ENCODE measurements around the gene UBE2J2. TPM values are rescaled to one million over a fixed set of nuclear protein-coding genes. Genes with fewer than 3 reads are reported as not detected.
A peak's percentile ranks its signal among the peaks of the same experiment; 100 is the strongest.

UBE2J2 gene
- total and polyA plus RNA-seq, 4 experiments from 2014 or later = 79.4 to 96.7 (median 87.8) TPM

DNA sequence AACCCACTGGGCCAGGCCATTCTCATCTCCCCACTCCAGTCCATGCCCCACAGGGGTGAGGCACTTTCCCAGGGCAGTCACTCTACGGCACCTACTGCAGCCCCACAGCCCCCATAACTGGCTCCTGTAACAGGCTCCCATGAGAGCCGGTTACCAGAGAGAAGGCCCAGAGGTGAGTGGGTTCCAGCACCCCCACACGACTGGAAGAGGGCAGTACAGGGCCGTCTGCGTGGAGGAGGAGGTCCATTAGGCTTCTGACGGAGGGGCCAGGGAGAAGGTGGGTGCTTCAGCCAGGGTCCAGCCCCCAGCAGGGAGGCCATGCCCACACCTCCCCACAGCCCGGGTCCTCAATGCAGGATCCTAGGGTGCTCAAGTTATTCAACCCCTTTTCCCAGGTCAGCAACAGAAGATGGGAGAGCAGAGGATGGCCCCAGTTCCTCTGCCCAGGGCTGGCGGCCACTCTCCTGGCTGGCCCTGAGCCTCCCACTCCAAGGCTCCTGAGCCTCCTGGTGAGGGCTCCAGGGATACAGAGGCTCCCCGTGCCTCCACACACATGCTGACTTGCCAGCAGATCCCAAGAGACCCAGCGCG lies 32.5 kb upstream of the UBE2J2 start:
- H3K36me3 Mint-ChIP-seq = peaks cover 0 to 8% of the 10 kb centered on the region in 2 donors
- CTCF ChIA-PET (ENCODE audit: partially characterized antibody) = interaction anchor here (1.3 kb wide), 2 partner anchors 68 to 134 kb away, joined by 5 to 6 read pairs; partner anchors contain the start of gene AURKAIP1
- H3K27me3 Mint-ChIP-seq = no peaks in the 10 kb centered on the region
- Histone ChIP-seq H3K27me3 (ENCODE audit: insufficient read depth, low read length) (no peaks in the 10 kb centered on the region), H3K36me3 (ENCODE audit: insufficient read depth, low read length) (peaks cover 1% of the 10 kb centered on the region), H3K9me3 (ENCODE audit: control insufficient read depth in 1 of 2, low read length in 2 of 2) (no peaks in the 10 kb centered on the region), H3K4me1 (ENCODE audit: insufficient read depth, low read length) (peaks cover 36% of the 10 kb centered on the region), H3K27ac (ENCODE audit: low read depth, low read length) (peak overlapping the region; percentile 54), H3K4me3 (ENCODE audit: low read length in 2 of 2) (peak overlapping the region; percentile 33 to 59)
- H3K9me3 Mint-ChIP-seq = peaks cover 0 to 2% (median 0%) of the 10 kb centered on the region in 8 donors
- POLR2A ChIA-PET (ENCODE audit: partially characterized antibody) = interaction anchor here (1.0 to 1.3 kb wide), 5 partner anchors 14 to 148 kb away, joined by 3 to 4 read pairs (median 3); partner anchors contain the start of gene AURKAIP1
- intact Hi-C loops (cut with micrococcal nuclease) = no loop called here
- peak overlapping the region; percentile 72 to 92 (median 88) for H3K27ac Mint-ChIP-seq
- no peak for DNase-seq
- peaks cover 13 to 29% (median 20%) of the 10 kb centered on the region in 4 donors for H3K4me1 Mint-ChIP-seq
- peak overlapping the region; percentile 84 to 92 (median 89) for H3K4me3 Mint-ChIP-seq

DNA sequence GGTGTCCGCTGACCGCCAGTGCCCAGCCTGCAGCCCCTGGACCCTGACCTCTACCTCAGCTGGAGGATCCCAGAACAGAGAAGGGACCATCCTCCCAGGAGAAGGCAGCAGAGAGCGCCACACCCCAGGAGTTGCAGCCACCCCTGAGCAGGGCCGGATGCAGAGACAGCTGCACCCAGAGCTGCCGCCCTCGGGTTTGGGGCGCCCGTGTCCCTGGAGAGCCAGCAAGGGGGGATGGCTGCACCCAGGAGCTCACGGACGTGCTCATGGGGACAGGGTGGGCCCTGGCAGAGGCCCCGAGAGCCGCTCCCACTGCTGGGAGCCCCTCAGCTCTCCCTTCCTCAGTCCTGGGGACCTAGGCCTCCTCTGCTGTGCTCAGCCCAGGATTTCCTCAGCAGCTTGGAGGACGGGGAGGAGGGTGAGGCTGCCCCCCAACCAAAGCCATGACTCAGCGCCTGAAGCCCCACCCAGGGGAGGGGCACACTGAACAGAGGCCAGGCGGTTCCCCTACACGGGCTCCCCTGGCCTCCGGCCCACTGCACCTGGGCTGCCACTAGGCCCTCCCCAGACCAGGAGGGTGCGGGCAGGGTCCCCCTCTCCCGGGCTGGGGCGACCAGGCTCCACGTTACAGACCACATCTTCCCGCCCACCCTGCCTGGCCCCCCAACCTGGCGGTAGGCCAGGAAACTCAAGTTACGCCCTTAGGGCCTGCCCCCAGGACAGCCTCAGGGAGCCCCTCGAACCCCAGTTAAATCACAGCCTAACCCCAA lies 31.8 kb upstream of the UBE2J2 start:
- Mint-ChIP-seq H3K27me3 (no peaks in the 10 kb centered on the region), H3K9me3 (peaks cover 0 to 2% (median 0%) of the 10 kb centered on the region in 8 donors), H3K4me3 (peak overlapping the region; percentile 84 to 92 (median 89)), H3K27ac (peak overlapping the region in 5 of 7 donors; percentile 41 to 92 (median 85)), H3K36me3 (peaks cover 0 to 7% of the 10 kb centered on the region in 2 donors), H3K4me1 (peaks cover 13 to 29% (median 20%) of the 10 kb centered on the region in 4 donors)
- H3K27ac ChIP-seq (ENCODE audit: low read depth, low read length) = peak overlapping the region; percentile 24
- no peaks in the 10 kb centered on the region for H3K9me3 ChIP-seq (ENCODE audit: control insufficient read depth in 1 of 2, low read length in 2 of 2)
- peaks cover 36% of the 10 kb centered on the region for H3K4me1 ChIP-seq (ENCODE audit: insufficient read depth, low read length)
- ChIA-PET POLR2A (ENCODE audit: partially characterized antibody) (interaction anchor here (0.6 to 1.4 kb wide), 7 partner anchors 11 to 147 kb away, joined by 3 to 7 read pairs (median 3); partner anchors contain the start of genes AURKAIP1 and UBE2J2), CTCF (ENCODE audit: partially characterized antibody) (interaction anchor here (0.9 to 1.4 kb wide), 6 partner anchors 42 to 199 kb away, joined by 3 to 9 read pairs (median 6); partner anchors contain the start of gene AURKAIP1)
- peak overlapping the region in 1 of 2 donors; percentile 39 for H3K4me3 ChIP-seq (ENCODE audit: low read length in 2 of 2)
- DNase-seq = peak; percentile 48 to 81 (median 59)
- no peaks in the 10 kb centered on the region for H3K27me3 ChIP-seq (ENCODE audit: insufficient read depth, low read length)
- no peaks in the 10 kb centered on the region for H3K36me3 ChIP-seq (ENCODE audit: insufficient read depth, low read length)
- intact Hi-C loops (cut with micrococcal nuclease) = no loop called here

DNA sequence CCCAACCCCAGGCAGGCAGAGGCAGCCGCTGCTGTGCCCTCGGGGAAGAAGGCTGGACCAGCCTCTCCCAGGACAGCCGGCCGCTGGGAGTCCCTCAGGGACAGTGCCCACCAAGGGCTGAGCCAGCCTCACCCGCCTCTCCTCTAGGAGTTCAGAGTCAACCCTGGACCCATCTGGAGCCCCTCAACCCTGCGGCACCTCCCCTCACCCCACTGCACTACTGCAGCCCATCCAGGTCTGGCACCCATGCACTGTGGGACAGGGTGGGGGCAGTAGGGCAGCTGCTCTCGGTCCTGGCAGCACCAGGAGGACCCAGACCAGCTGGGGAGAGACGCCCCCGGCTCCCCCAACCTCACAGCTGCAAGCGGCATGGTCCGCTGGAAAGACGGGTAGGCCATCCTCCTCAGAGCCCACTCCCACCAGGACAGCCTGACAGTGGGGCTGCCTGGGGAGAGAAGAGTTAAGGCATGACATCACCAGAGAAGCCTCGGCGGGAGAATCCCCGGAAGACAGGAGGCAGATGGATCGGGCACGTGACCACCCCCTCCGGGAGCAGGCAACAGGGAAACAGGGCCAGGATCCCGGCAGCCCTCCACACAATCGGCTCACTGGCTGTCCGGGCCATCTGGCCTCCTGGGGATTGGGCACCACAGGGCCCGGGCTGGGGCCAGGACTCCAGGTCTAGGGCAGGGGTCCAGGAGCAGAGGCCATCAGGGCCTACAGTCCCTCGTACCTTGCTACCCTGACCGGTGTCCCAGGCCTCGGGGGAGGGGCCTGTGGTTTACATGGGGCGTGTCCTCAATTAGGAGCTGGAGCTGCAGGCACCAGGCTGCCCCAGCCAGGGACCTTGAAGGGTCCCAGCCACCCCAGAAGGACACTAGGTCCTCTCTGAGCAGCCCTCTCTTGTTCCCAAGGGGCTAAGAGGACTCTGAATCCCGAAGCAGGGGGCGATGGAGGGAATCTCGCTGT lies 31.0 kb upstream of the UBE2J2 start:
- Histone ChIP-seq H3K4me1 (ENCODE audit: insufficient read depth, low read length) (peaks cover 34% of the 10 kb centered on the region), H3K4me3 (ENCODE audit: low read length in 2 of 2) (no peak overlapping the region), H3K36me3 (ENCODE audit: insufficient read depth, low read length) (no peaks in the 10 kb centered on the region), H3K27ac (ENCODE audit: low read depth, low read length) (peak overlapping the region; percentile 24), H3K9me3 (ENCODE audit: control insufficient read depth in 1 of 2, low read length in 2 of 2) (no peaks in the 10 kb centered on the region), H3K27me3 (ENCODE audit: insufficient read depth, low read length) (no peaks in the 10 kb centered on the region)
- Mint-ChIP-seq H3K36me3 (peaks cover 0 to 7% of the 10 kb centered on the region in 2 donors), H3K4me3 (peak overlapping the region in 7 of 8 donors; percentile 35 to 92 (median 87)), H3K4me1 (peaks cover 14 to 29% (median 19%) of the 10 kb centered on the region in 4 donors), H3K27ac (peak overlapping the region in 3 of 7 donors; percentile 60 to 92 (median 88)), H3K9me3 (peaks cover 0 to 2% (median 0%) of the 10 kb centered on the region in 8 donors), H3K27me3 (no peaks in the 10 kb centered on the region)
- POLR2A ChIA-PET (ENCODE audit: partially characterized antibody) = interaction anchor here (0.6 to 1.4 kb wide), 7 partner anchors 10 to 146 kb away, joined by 3 to 7 read pairs (median 3); partner anchors contain the start of genes AURKAIP1 and UBE2J2
- CTCF ChIA-PET (ENCODE audit: partially characterized antibody) = interaction anchor here (0.9 to 1.4 kb wide), 6 partner anchors 43 to 200 kb away, joined by 3 to 9 read pairs (median 6); partner anchors contain the start of gene AURKAIP1
- DNase-seq = no peak
- intact Hi-C loops (cut with micrococcal nuclease) = no loop called here

DNA sequence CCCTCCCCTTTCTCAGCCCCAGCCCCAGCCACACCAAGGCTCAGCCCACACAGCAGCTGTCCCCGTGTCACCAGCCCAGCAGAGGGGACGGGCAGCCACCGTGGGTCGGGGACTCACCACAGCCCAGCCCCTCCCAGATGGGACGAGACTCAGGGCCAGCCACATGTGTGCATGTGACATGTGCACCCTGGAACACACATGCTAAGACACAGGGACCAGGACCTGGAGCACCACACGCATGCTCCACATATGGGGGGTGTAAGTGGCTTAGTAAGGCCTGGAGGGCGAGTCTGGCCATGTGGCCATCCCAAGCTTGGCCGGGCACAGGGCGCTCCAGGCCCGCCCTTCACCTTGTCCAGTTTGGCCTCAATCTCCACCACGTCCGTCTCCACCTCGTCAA lies 30.1 kb upstream of the UBE2J2 start:
- DNase-seq = no peak
- POLR2A ChIA-PET (ENCODE audit: partially characterized antibody) = no interaction called here
- Histone ChIP-seq H3K4me3 (ENCODE audit: low read length in 2 of 2) (no peak overlapping the region), H3K27me3 (ENCODE audit: insufficient read depth, low read length) (no peaks in the 10 kb centered on the region), H3K9me3 (ENCODE audit: control insufficient read depth in 1 of 2, low read length in 2 of 2) (no peaks in the 10 kb centered on the region), H3K27ac (ENCODE audit: low read depth, low read length) (no peak overlapping the region), H3K4me1 (ENCODE audit: insufficient read depth, low read length) (peaks cover 29% of the 10 kb centered on the region), H3K36me3 (ENCODE audit: insufficient read depth, low read length) (no peaks in the 10 kb centered on the region)
- CTCF ChIA-PET (ENCODE audit: partially characterized antibody) = no interaction called here
- H3K27me3 Mint-ChIP-seq = no peaks in the 10 kb centered on the region
- intact Hi-C loops (cut with micrococcal nuclease) = no loop called here
- no peak overlapping the region for H3K27ac Mint-ChIP-seq
- H3K4me1 Mint-ChIP-seq = peaks cover 14 to 29% (median 16%) of the 10 kb centered on the region in 4 donors
- H3K4me3 Mint-ChIP-seq = no peak overlapping the region
- peaks cover 0 to 7% of the 10 kb centered on the region in 2 donors for H3K36me3 Mint-ChIP-seq
- peaks cover 0 to 2% (median 0%) of the 10 kb centered on the region in 8 donors for H3K9me3 Mint-ChIP-seq

DNA sequence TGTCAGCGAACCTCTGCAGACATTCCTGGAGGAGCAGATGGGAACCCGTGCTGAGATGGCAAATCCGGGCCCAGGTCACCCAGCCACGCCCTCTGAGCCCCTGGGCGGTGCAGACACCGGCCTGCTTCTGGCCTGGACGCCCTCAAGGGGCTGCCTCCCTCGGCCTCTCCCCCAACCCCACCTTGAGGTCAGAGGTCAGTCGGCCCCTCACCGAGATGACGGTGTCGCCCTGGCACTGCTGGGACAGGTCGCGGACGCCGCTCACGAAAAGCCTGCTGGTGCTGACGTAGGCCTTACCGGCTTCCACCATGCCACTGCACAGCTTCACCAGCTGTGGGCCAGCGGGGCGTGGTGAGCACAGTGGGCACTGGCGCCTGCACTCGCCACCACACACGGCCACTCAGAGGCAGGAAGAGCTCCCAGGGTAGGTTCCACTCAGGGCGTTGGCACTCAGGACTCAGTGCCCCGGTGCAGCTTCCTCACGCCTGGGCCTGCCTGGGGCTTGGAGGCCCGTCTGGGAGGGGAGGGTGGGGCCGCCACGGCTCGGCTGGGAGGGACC lies 29.4 kb upstream of the UBE2J2 start:
- Mint-ChIP-seq H3K9me3 (peaks cover 0 to 2% (median 0%) of the 10 kb centered on the region in 8 donors), H3K4me3 (no peak overlapping the region), H3K27ac (no peak overlapping the region), H3K36me3 (peaks cover 0 to 4% of the 10 kb centered on the region in 2 donors), H3K4me1 (peaks cover 14 to 23% (median 16%) of the 10 kb centered on the region in 4 donors), H3K27me3 (no peaks in the 10 kb centered on the region)
- POLR2A ChIA-PET (ENCODE audit: partially characterized antibody) = no interaction called here
- DNase-seq = no peak
- Histone ChIP-seq H3K36me3 (ENCODE audit: insufficient read depth, low read length) (no peaks in the 10 kb centered on the region), H3K27me3 (ENCODE audit: insufficient read depth, low read length) (no peaks in the 10 kb centered on the region), H3K27ac (ENCODE audit: low read depth, low read length) (no peak overlapping the region), H3K9me3 (ENCODE audit: control insufficient read depth in 1 of 2, low read length in 2 of 2) (no peaks in the 10 kb centered on the region), H3K4me3 (ENCODE audit: low read length in 2 of 2) (no peak overlapping the region), H3K4me1 (ENCODE audit: insufficient read depth, low read length) (peaks cover 29% of the 10 kb centered on the region)
- intact Hi-C loops (cut with micrococcal nuclease) = no loop called here
- CTCF ChIA-PET (ENCODE audit: partially characterized antibody) = no interaction called here

DNA sequence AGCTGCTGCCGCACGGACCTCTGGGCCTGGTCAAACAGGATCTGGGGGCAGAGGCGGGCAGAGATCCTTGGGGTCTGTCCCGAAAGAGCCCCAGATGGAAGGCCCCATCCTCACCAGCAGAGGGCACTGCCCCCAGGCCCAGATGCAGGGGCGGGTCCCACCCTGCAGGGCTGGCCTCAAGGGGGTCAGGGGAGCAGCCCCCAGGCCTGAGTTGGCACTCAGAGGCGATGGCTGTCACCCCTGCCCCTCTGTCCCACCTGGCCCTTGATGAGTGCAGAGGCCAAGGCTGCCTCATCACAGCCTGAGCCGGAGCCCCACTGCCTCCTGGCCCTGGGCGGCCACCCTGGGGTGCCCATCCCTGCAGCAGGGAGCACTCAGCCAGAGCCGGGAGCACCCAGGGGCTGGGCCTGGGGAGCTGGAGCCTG lies 28.4 kb upstream of the UBE2J2 start:
- no peaks in the 10 kb centered on the region for H3K27me3 Mint-ChIP-seq
- peaks cover 12 to 20% (median 13%) of the 10 kb centered on the region in 4 donors for H3K4me1 Mint-ChIP-seq
- Histone ChIP-seq H3K9me3 (ENCODE audit: control insufficient read depth in 1 of 2, low read length in 2 of 2) (no peaks in the 10 kb centered on the region), H3K27ac (ENCODE audit: low read depth, low read length) (no peak overlapping the region), H3K4me1 (ENCODE audit: insufficient read depth, low read length) (peaks cover 26% of the 10 kb centered on the region), H3K4me3 (ENCODE audit: low read length in 2 of 2) (no peak overlapping the region), H3K27me3 (ENCODE audit: insufficient read depth, low read length) (no peaks in the 10 kb centered on the region), H3K36me3 (ENCODE audit: insufficient read depth, low read length) (no peaks in the 10 kb centered on the region)
- no peak overlapping the region for H3K27ac Mint-ChIP-seq
- no peak for DNase-seq
- peaks cover 0 to 3% of the 10 kb centered on the region in 2 donors for H3K36me3 Mint-ChIP-seq
- intact Hi-C loops (cut with micrococcal nuclease) = no loop called here
- no peak overlapping the region for H3K4me3 Mint-ChIP-seq
- H3K9me3 Mint-ChIP-seq = peaks cover 0 to 2% (median 0%) of the 10 kb centered on the region in 8 donors
- ChIA-PET POLR2A (ENCODE audit: partially characterized antibody) (no interaction called here), CTCF (ENCODE audit: partially characterized antibody) (no interaction called here)

All from CD4-positive, alpha-beta memory T cell (primary cell).